Lower leg skin (tissue), 3 donors: ENCODE measurements around the gene FAM117B.

ENCODE experiments used
- CTCF ChIP-seq, 3 donors: fragments of 450-650 bp; IDR thresholded peaks; one replicate each; pipeline ENCODE4 v1.5.1; 2016; ENCODE audit warnings: antibody characterized with exemption in 3 of 3, mild to moderate bottlenecking in 3 of 3, moderate library complexity in 2 of 3
- POLR2A ChIP-seq, 2 donors: fragments of 450-650 bp; IDR thresholded peaks; one replicate each; pipeline ENCODE4 v1.6.1; 2016 to 2017; ENCODE audit warnings: antibody characterized with exemption in 2 of 2, mild to moderate bottlenecking in 1 of 2, moderate library complexity in 1 of 2

GRCh38 chr2:202687276-202687675 is 52.5 kb downstream of the FAM117B start:
- TF ChIP-seq CTCF (IDR thresholded peaks at IDR 0.05) (no peak), POLR2A (IDR thresholded peaks at IDR 0.05) (no peak)
